Colonic mucosa (tissue), 4 donors: ENCODE results near the gene CASD1. TPM values are rescaled to one million over a fixed set of nuclear protein-coding genes. Genes with fewer than 3 reads are reported as not detected.

Source experiments
- DNase-seq: peaks from one replicate; pipeline ENCODE4 v3.0.0-alpha.2; 2020
- H3K27ac ChIP-seq: fragments of 200-600 bp; one replicate; pipeline ENCODE4 v1.8.0; 2021
- H3K27me3 ChIP-seq: fragments of 200-600 bp; one replicate; pipeline ENCODE4 v1.8.0; 2021
- H3K36me3 ChIP-seq: fragments of 200-600 bp; one replicate; pipeline ENCODE4 v1.8.0; 2021
- H3K4me1 ChIP-seq: fragments of 200-600 bp; one replicate; pipeline ENCODE4 v1.8.0; 2021; ENCODE audit warnings: mild to moderate bottlenecking
- H3K4me3 ChIP-seq: fragments of 200-600 bp; one replicate; pipeline ENCODE4 v1.8.0; 2021
- H3K9ac ChIP-seq, 2 donors: one replicate each; pipeline ENCODE4 v1.7.0; 2013; ENCODE audit warnings: control low read depth in 2 of 2, low read depth in 2 of 2, low read length in 2 of 2
- H3K9me3 ChIP-seq: fragments of 200-600 bp; one replicate; pipeline ENCODE4 v1.8.0; 2021
- CTCF ChIP-seq: fragments of 200-600 bp; IDR thresholded peaks from one replicate; pipeline ENCODE4 v1.8.0; 2022; ENCODE audit warnings: antibody characterized with exemption, mild to moderate bottlenecking
- intact Hi-C: fragments of 100-400 bp; cut with DNase I; formaldehyde crosslinking; loops from one replicate; pipeline ENCODE4 v1.14.1; 2022
- total RNA-seq, 2 donors: library from RNA; stranded (reverse); fragmentation: NEBNext Ultra II Directional in 1 of 2; extraction: Animal tissue kit (Norgen Biotek cat#: 25700) in 1 of 2; gene quantifications; one replicate each; pipeline ENCODE4 v1.2.1, GENCODE V29; 2021
- donor health status: healthy.
- donor health status: DM: no; HTN: no; CAD: no.
- donor health status: DM: no; HTN: no; CAD: no.

The CASD1 gene
- total RNA-seq, 2 donors from 2014 or later: 39.7 to 54.4 TPM

GRCh38 chr7:94507462-94507861, 2.1 kb upstream of the CASD1 start:
- H3K9me3 ChIP-seq: no peaks in the 10 kb centered on the region
- no peak overlapping the region for H3K9ac ChIP-seq
- no peaks in the 10 kb centered on the region for H3K36me3 ChIP-seq
- intact Hi-C loops: loop anchor here (10.0 kb wide), 1 partner anchor 53 kb away; no protein-coding TSS in a partner anchor
- H3K27me3 ChIP-seq: no peaks in the 10 kb centered on the region
- H3K4me1 ChIP-seq: peaks cover 12% of the 10 kb centered on the region
- no peak for DNase-seq
- H3K4me3 ChIP-seq: no peak overlapping the region
- no peak for TF ChIP-seq CTCF
- peak overlapping the region; percentile 96 for H3K27ac ChIP-seq

- Histone ChIP-seq H3K9ac (no peak overlapping the region), H3K4me3 (no peak overlapping the region), H3K9me3 (no peaks in the 10 kb centered on the region), H3K4me1 (peaks cover 12% of the 10 kb centered on the region), H3K27me3 (no peaks in the 10 kb centered on the region), H3K27ac (peak overlapping the region; percentile 96), H3K36me3 (no peaks in the 10 kb centered on the region)
- no peak for TF ChIP-seq CTCF
- intact Hi-C loops: loop anchor here (10.0 kb wide), 1 partner anchor 53 kb away; no protein-coding TSS in a partner anchor
- DNase-seq: no peak
Measured at GRCh38 chr7:94507962-94508361, 1.6 kb upstream of the CASD1 start.

- TF ChIP-seq CTCF: no peak
- Histone ChIP-seq H3K36me3 (no peaks in the 10 kb centered on the region), H3K9ac (peak overlapping the region; percentile 84 to 89), H3K9me3 (no peaks in the 10 kb centered on the region), H3K4me1 (peaks cover 12% of the 10 kb centered on the region), H3K27me3 (no peaks in the 10 kb centered on the region), H3K27ac (peak overlapping the region; percentile 96), H3K4me3 (peak overlapping the region; percentile 88)
- peak; percentile 70 for DNase-seq
- intact Hi-C loops: loop anchor here (10.0 kb wide), 1 partner anchor 55 kb away; no protein-coding TSS in a partner anchor
Measured at GRCh38 chr7:94509887-94510581, 425 bp downstream of the CASD1 start.

DNA sequence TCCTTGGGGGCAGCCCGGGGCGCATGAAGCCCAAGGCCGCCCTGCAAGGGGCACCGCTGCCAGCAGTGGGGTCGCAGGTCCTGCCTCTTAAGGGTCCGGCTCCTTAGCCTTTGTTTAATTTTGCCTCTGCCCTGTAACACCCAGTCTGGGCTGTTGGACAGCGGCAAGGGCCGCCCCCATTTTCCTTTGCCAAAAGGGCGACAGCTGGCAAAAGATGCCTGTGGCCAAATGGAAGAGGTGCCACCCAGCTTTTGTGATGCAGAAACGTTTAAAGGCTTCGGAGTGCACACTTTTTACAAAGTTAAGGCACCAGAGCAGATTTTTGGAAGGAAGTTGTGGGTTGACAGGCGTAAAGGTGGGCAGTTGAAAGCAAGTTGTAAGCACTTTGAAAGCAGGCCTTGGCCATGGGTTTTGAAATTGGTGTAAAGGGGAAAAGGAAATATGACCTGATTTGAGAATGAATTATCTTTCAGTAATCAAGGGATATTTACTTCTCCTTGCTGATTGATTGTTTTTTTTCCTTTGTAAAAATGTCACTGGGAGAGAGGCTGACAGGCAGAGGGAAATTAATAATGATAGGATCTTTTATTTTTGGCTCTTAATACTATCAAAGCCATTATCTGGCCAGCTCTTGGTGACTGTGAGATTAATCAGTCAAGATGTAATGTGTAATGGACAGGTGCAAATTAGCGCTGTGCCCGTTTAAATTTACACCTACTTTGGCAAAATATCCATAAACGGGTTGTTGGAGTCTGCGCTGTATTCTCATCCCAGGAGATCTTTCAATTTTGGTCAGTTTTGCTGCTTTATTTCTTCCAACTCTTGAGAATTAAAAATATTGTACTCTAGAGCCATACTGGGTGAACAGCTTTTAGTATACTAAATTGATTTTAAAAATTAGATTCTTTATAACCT, 1.2 kb downstream of the CASD1 start:
- Histone ChIP-seq H3K4me1 (peaks cover 12% of the 10 kb centered on the region), H3K9me3 (no peaks in the 10 kb centered on the region), H3K4me3 (peak overlapping the region; percentile 88), H3K9ac (peak overlapping the region; percentile 84 to 89), H3K27me3 (no peaks in the 10 kb centered on the region), H3K36me3 (no peaks in the 10 kb centered on the region), H3K27ac (peak overlapping the region; percentile 96)
- DNase-seq: peak; percentile 61
- intact Hi-C loops: no loop called here
- TF ChIP-seq CTCF: no peak

- intact Hi-C loops: no loop called here
- Histone ChIP-seq H3K4me1 (peaks cover 12% of the 10 kb centered on the region), H3K27ac (peak overlapping the region; percentile 96), H3K9me3 (no peaks in the 10 kb centered on the region), H3K9ac (peak overlapping the region in 1 of 2 donors; percentile 22), H3K4me3 (no peak overlapping the region), H3K36me3 (no peaks in the 10 kb centered on the region), H3K27me3 (no peaks in the 10 kb centered on the region)
- no peak for TF ChIP-seq CTCF
- no peak for DNase-seq
Measured at GRCh38 chr7:94511718-94512117, 2.1 kb downstream of the CASD1 start.
